Inferior parietal cortex (tissue), 1 donor: ENCODE results near the gene ROBO1.
"Not testable (repeated sequence)": the region's sequence is repeated elsewhere in the genome, so short reads cannot be mapped to it uniquely, and the experiment has no call there.

Source experiments
- DNase-seq: peaks from one replicate; pipeline ENCODE4 v3.0.0-alpha.2; 2016; ENCODE audit errors: extremely low spot score

Gene ROBO1

GRCh38 chr3:78917536-78917935 is 850.3 kb downstream of the ROBO1 start:
- DNase-seq = no peak

GRCh38 chr3:78913711-78914110 is 854.1 kb downstream of the ROBO1 start:
- DNase-seq = no peak

- no peak for DNase-seq
Measured at GRCh38 chr3:78912687-78913086, 855.1 kb downstream of the ROBO1 start.

- DNase-seq = no peak
Measured at GRCh38 chr3:78912259-78912658, 855.5 kb downstream of the ROBO1 start.

GRCh38 chr3:78911394-78911793 is 856.4 kb downstream of the ROBO1 start:
- DNase-seq = no peak

- no peak for DNase-seq
Measured at GRCh38 chr3:78908236-78908635, 859.6 kb downstream of the ROBO1 start.

GRCh38 chr3:78907367-78907766 is 860.4 kb downstream of the ROBO1 start:
- DNase-seq = no peak

- no peak for DNase-seq
Measured at GRCh38 chr3:78906930-78907329, 860.9 kb downstream of the ROBO1 start.

- no peak for DNase-seq
Measured at GRCh38 chr3:78906245-78906644, 861.6 kb downstream of the ROBO1 start.

- DNase-seq = no peak
Measured at GRCh38 chr3:78905700-78906099, 862.1 kb downstream of the ROBO1 start.

- no peak for DNase-seq
Measured at GRCh38 chr3:78901544-78901943, 866.3 kb downstream of the ROBO1 start.

GRCh38 chr3:78900880-78901279 is 866.9 kb downstream of the ROBO1 start:
- DNase-seq = no peak

- DNase-seq = no peak
Measured at GRCh38 chr3:78900426-78900825, 867.4 kb downstream of the ROBO1 start.

GRCh38 chr3:78895528-78895927 is 872.3 kb downstream of the ROBO1 start:
- no peak for DNase-seq

GRCh38 chr3:78894787-78895186 is 873.0 kb downstream of the ROBO1 start:
- no peak for DNase-seq

- no peak for DNase-seq
Measured at GRCh38 chr3:78893161-78893560, 874.6 kb downstream of the ROBO1 start.

GRCh38 chr3:78889348-78889747 is 878.5 kb downstream of the ROBO1 start:
- no peak for DNase-seq

- no peak for DNase-seq
Measured at GRCh38 chr3:78888635-78889034, 879.2 kb downstream of the ROBO1 start.

GRCh38 chr3:78887547-78888011 is 880.2 kb downstream of the ROBO1 start:
- DNase-seq = no peak

GRCh38 chr3:78887029-78887428 is 880.8 kb downstream of the ROBO1 start:
- DNase-seq = no peak

GRCh38 chr3:78884567-78884966 is 883.2 kb downstream of the ROBO1 start:
- DNase-seq = not testable (repeated sequence)

- no peak for DNase-seq
Measured at GRCh38 chr3:78882251-78882650, 885.5 kb downstream of the ROBO1 start.

- DNase-seq = no peak
Measured at GRCh38 chr3:78881501-78881900, 886.3 kb downstream of the ROBO1 start.

GRCh38 chr3:78880603-78881461 is 887.0 kb downstream of the ROBO1 start:
- DNase-seq = no peak
